Panc1 (cell line): ENCODE data around the gene CITED2. TPM values are rescaled to one million over a fixed set of nuclear protein-coding genes. Genes with fewer than 3 reads are reported as not detected.

Experiments used
- ATAC-seq: fragments of 200-7000 bp; cut with Tn5 transposase; 2 replicates; pipeline ENCODE4 v1.9.1; 2020; ENCODE audit warnings: mild to moderate bottlenecking, moderate library complexity
- BruUV-seq: library from RNA; stranded (reverse); fragments of 400-500 nt; replicated peaks from 2 replicates; lab custom pipeline; 2021; lab: Mats Ljungman, UMichigan
- CTCF ChIA-PET: fragments of 300-600 bp; sonication (Branson Sonifier 250); formaldehyde crosslinking; loops from one replicate; lab custom pipeline; 2022; ENCODE audit warnings: antibody characterized with exemption; lab: Charles Lee
- POLR2A ChIA-PET: fragments of 300-600 bp; sonication (Branson Sonifier 250); formaldehyde crosslinking; loops from one replicate; lab custom pipeline; 2022; ENCODE audit warnings: antibody characterized with exemption; lab: Charles Lee
- DNase-seq: peaks from one replicate; pipeline ENCODE4 v3.0.0-alpha.2; 2010; ENCODE audit warnings: low read depth, low spot score
- H3K27ac ChIP-seq: 2 replicates; pipeline ENCODE4 v1.5.1; 2011; ENCODE audit warnings: mild to moderate bottlenecking, low read length, inconsistent platforms
- H3K27me3 ChIP-seq: fragments of 200-500 bp; sonication (Bioruptor generic); 2 replicates; pipeline ENCODE4 v1.6.0; 2014; ENCODE audit warnings: low read length, inconsistent platforms; ENCODE audit not compliant: control insufficient read depth, insufficient read depth
- H3K36me3 ChIP-seq: fragments of 200-500 bp; sonication (Bioruptor generic); 2 replicates; pipeline ENCODE4 v1.5.1; 2014; ENCODE audit warnings: inconsistent platforms, mild to moderate bottlenecking, low read length, moderate library complexity; ENCODE audit not compliant: control insufficient read depth, insufficient read depth
- H3K4me1 ChIP-seq: 2 replicates; pipeline ENCODE4 v1.5.1; 2011; ENCODE audit warnings: inconsistent platforms, mild to moderate bottlenecking, low read length, moderate library complexity; ENCODE audit not compliant: control insufficient read depth, insufficient read depth
- H3K4me3 ChIP-seq, 2 experiments: 2 replicates each; pipeline ENCODE4 v1.5.1; 2011 to 2012; ENCODE audit warnings: low read depth in 2 of 2, low read length in 2 of 2, mild to moderate bottlenecking in 2 of 2, inconsistent platforms in 1 of 2, moderate library complexity in 1 of 2
- H3K9me3 ChIP-seq: fragments of 200-500 bp; sonication (Bioruptor generic); 2 replicates; pipeline ENCODE4 v1.5.1; 2014; ENCODE audit warnings: low read depth, mild to moderate bottlenecking, inconsistent platforms, low read length, moderate library complexity; ENCODE audit not compliant: control insufficient read depth, insufficient read depth
- POLR2AphosphoS5 ChIP-seq: IDR thresholded peaks from 2 replicates; pipeline ENCODE4 v1.6.1; 2012; ENCODE audit warnings: mild to moderate bottlenecking, low read depth, low read length, moderate library complexity
- SIN3A ChIP-seq: IDR thresholded peaks from 2 replicates; pipeline ENCODE4 v1.6.1; 2012; ENCODE audit warnings: low read depth, mild to moderate bottlenecking, low read length, moderate library complexity, borderline replicate concordance; ENCODE audit not compliant: insufficient read depth
- TCF7L2 ChIP-seq: IDR thresholded peaks from 2 replicates; pipeline ENCODE4 v1.6.1; 2011; ENCODE audit warnings: mild to moderate bottlenecking, low read depth, low read length, inconsistent platforms
- in situ Hi-C: cut with HindIII; loops from 2 replicates; pipeline ENCODE4 v1.10.0; 2016; ENCODE audit warnings: low sequenced_read_pairs, low pct_unique_long_range_greater_than_20kb
- intact Hi-C: fragments of 100-400 bp; cut with micrococcal nuclease; formaldehyde crosslinking; loops from one replicate; pipeline ENCODE4 v1.10.0; 2022; ENCODE audit not compliant: unreplicated experiment
- total RNA-seq: library from RNA; stranded (reverse); gene quantifications from one replicate; pipeline ENCODE4 v1.2.1, GENCODE V29; 2021; ENCODE audit not compliant: unreplicated experiment
- TF ChIP-seq, protein P1 (sequence below), 2 experiments: IDR thresholded peaks; 2 replicates each; pipeline ENCODE4 v1.6.1; 2011 to 2012; ENCODE audit warnings: low read depth in 2 of 2, control low read depth in 1 of 2, low read length in 1 of 2, mild to moderate bottlenecking in 1 of 2, moderate library complexity in 1 of 2; ENCODE audit not compliant: insufficient read depth in 1 of 2
- TF ChIP-seq, protein P2 (sequence below): fragments of 450-650 bp; IDR thresholded peaks from 2 replicates; pipeline ENCODE4 v1.5.1; 2017; ENCODE audit warnings: mild to moderate bottlenecking

CITED2 gene
- total RNA-seq, 1 experiment from 2014 or later, result 210 TPM

DNA sequence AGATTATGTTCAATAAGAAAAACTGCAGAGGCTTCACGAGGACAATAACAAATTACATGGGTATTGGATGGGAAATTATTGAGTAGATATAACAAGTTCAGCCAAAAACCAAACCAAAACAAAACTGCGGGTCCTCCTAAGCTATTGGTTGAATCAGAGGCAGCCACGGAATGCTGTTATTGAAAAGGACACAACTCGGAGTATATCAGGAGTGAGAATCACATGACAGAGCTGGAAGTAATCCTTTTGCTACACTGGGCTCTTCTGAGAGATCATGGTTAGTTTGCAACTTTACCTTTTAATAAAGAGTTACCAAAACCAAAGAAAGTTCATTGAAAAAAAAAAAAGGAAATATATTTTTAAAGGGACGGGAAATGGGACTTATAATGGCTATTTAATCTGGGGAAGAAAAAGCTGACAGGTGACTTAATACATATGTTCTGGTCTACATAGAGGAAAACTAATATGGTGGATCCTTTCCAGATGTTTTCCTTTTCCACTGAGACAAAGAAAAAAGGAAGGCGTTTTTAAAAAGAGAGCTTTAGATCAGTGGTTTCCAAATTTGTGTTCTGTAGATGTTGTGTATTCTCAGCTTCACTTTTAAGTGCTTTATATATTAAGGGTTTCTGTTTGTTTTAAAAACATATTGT is 6.9 kb upstream of the CITED2 start:
- peaks cover 12% of the 10 kb centered on the region for H3K4me1 ChIP-seq
- no TSS peak for BruUV-seq
- no peaks in the 10 kb centered on the region for H3K36me3 ChIP-seq
- ATAC-seq, result no peak
- peak overlapping the region; percentile 20; the same call in 1 of the 2 replicates for H3K27ac ChIP-seq
- ChIA-PET POLR2A (interaction anchor here (0.6 kb wide), 1 partner anchor 570 kb away, joined by 4 read pairs; no protein-coding TSS in a partner anchor), CTCF (no interaction called here)
- H3K27me3 ChIP-seq, result no peaks in the 10 kb centered on the region
- no peak overlapping the region for H3K4me3 ChIP-seq
- in situ Hi-C loops (no loop called here), intact Hi-C loops (no loop called here)
- no peaks in the 10 kb centered on the region for H3K9me3 ChIP-seq
- TF ChIP-seq, protein P1, sequence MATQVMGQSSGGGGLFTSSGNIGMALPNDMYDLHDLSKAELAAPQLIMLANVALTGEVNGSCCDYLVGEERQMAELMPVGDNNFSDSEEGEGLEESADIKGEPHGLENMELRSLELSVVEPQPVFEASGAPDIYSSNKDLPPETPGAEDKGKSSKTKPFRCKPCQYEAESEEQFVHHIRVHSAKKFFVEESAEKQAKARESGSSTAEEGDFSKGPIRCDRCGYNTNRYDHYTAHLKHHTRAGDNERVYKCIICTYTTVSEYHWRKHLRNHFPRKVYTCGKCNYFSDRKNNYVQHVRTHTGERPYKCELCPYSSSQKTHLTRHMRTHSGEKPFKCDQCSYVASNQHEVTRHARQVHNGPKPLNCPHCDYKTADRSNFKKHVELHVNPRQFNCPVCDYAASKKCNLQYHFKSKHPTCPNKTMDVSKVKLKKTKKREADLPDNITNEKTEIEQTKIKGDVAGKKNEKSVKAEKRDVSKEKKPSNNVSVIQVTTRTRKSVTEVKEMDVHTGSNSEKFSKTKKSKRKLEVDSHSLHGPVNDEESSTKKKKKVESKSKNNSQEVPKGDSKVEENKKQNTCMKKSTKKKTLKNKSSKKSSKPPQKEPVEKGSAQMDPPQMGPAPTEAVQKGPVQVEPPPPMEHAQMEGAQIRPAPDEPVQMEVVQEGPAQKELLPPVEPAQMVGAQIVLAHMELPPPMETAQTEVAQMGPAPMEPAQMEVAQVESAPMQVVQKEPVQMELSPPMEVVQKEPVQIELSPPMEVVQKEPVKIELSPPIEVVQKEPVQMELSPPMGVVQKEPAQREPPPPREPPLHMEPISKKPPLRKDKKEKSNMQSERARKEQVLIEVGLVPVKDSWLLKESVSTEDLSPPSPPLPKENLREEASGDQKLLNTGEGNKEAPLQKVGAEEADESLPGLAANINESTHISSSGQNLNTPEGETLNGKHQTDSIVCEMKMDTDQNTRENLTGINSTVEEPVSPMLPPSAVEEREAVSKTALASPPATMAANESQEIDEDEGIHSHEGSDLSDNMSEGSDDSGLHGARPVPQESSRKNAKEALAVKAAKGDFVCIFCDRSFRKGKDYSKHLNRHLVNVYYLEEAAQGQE (IDR thresholded peaks at IDR 0.05; ENCODE audit: insufficient read depth in 1 of 2, low read depth in 2 of 2, low read length in 1 of 2), result no peak
- no peak for TF ChIP-seq POLR2AphosphoS5
- TF ChIP-seq, protein P2, sequence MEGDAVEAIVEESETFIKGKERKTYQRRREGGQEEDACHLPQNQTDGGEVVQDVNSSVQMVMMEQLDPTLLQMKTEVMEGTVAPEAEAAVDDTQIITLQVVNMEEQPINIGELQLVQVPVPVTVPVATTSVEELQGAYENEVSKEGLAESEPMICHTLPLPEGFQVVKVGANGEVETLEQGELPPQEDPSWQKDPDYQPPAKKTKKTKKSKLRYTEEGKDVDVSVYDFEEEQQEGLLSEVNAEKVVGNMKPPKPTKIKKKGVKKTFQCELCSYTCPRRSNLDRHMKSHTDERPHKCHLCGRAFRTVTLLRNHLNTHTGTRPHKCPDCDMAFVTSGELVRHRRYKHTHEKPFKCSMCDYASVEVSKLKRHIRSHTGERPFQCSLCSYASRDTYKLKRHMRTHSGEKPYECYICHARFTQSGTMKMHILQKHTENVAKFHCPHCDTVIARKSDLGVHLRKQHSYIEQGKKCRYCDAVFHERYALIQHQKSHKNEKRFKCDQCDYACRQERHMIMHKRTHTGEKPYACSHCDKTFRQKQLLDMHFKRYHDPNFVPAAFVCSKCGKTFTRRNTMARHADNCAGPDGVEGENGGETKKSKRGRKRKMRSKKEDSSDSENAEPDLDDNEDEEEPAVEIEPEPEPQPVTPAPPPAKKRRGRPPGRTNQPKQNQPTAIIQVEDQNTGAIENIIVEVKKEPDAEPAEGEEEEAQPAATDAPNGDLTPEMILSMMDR, result no peak
- no peak for TF ChIP-seq SIN3A
- TF ChIP-seq TCF7L2, result no peak
- DNase-seq, result no peak

DNA sequence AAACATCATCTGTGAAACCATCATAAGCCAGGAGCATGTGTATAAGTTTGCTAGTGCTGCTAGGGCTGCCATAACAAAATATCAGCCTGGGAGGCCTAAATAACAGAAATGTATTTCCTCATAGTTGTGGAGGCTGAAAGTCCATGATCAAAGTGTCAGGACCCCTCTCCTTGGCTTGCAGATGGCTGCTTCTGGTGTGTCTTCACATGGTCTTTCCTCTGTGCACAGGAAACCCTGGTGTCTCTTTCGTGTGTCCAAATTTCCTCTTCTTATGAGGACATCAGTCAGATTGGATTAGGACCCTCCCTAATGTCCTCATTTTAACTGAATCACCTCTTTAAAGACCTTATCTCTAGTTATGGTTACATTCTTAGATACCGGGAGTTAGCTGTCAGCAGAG is 6.2 kb upstream of the CITED2 start:
- in situ Hi-C loops, result no loop called here
- H3K36me3 ChIP-seq, result no peaks in the 10 kb centered on the region
- H3K4me3 ChIP-seq, result no peak overlapping the region
- ATAC-seq (no peak), DNase-seq (no peak)
- intact Hi-C loops, result no loop called here
- H3K9me3 ChIP-seq, result no peaks in the 10 kb centered on the region
- peak overlapping the region; percentile 5; the same call in 1 of the 2 replicates for H3K27ac ChIP-seq
- BruUV-seq, result no TSS peak
- CTCF ChIA-PET, result no interaction called here
- no peaks in the 10 kb centered on the region for H3K27me3 ChIP-seq
- no peak for TF ChIP-seq TCF7L2
- TF ChIP-seq SIN3A, result no peak
- TF ChIP-seq, protein P1 (IDR thresholded peaks at IDR 0.05; ENCODE audit: insufficient read depth in 1 of 2, low read depth in 2 of 2, low read length in 1 of 2), result no peak
- TF ChIP-seq, protein P2, result no peak
- TF ChIP-seq POLR2AphosphoS5, result no peak
- POLR2A ChIA-PET, result no interaction called here
- H3K4me1 ChIP-seq, result peaks cover 16% of the 10 kb centered on the region
